OCI-LY1 (cell line): ENCODE measurements around the gene USP24.

Experiments used
- H2AFZ ChIP-seq: fragments of 200-600 bp; sonication (generic), shearing (Covaris generic); 2 replicates; pipeline ENCODE4 v1.6.0; 2014; ENCODE audit warnings: antibody characterized with exemption, mild to moderate bottlenecking, low read length
- H3F3A ChIP-seq: fragments of 200-600 bp; sonication (generic), shearing (Covaris generic); 2 replicates; pipeline ENCODE4 v1.6.0; 2014; ENCODE audit warnings: mild to moderate bottlenecking, antibody characterized with exemption, low read length, moderate library complexity; ENCODE audit not compliant: insufficient read depth
- H3K27ac ChIP-seq: fragments of 200-600 bp; sonication (generic); 2 replicates; pipeline ENCODE4 v1.5.1; 2014; ENCODE audit warnings: low read length, mixed run types, mild to moderate bottlenecking, low read depth; ENCODE audit not compliant: poor library complexity, severe bottlenecking
- H3K27me3 ChIP-seq: fragments of 200-600 bp; sonication (generic); 2 replicates; pipeline ENCODE4 v1.6.0; 2014; ENCODE audit warnings: antibody characterized with exemption, mild to moderate bottlenecking, low read length, moderate library complexity; ENCODE audit not compliant: insufficient read depth
- H3K36me3 ChIP-seq: fragments of 200-600 bp; sonication (generic); 2 replicates; pipeline ENCODE4 v1.6.1; 2014; ENCODE audit warnings: mild to moderate bottlenecking, antibody characterized with exemption, low read length, moderate library complexity, mixed read lengths; ENCODE audit not compliant: insufficient read depth
- H3K4me1 ChIP-seq: fragments of 200-600 bp; sonication (generic); 2 replicates; pipeline ENCODE4 v1.5.1; 2014; ENCODE audit warnings: mild to moderate bottlenecking, low read length, moderate library complexity; ENCODE audit not compliant: insufficient read depth, severe bottlenecking
- H3K4me2 ChIP-seq: fragments of 200-600 bp; sonication (generic), shearing (Covaris generic); 2 replicates; pipeline ENCODE4 v1.6.1; 2014; ENCODE audit warnings: low read length
- H3K4me3 ChIP-seq: fragments of 200-600 bp; sonication (generic); 2 replicates; pipeline ENCODE4 v1.5.1; 2014; ENCODE audit warnings: low read length, low read depth, mild to moderate bottlenecking, mixed read lengths; ENCODE audit not compliant: poor library complexity, severe bottlenecking
- H3K79me2 ChIP-seq: fragments of 200-600 bp; shearing (Covaris generic); 2 replicates; pipeline ENCODE4 v1.6.1; 2016; ENCODE audit warnings: mixed run types, low read length, mixed read lengths; ENCODE audit not compliant: insufficient read depth
- H3K9ac ChIP-seq: fragments of 200-600 bp; sonication (generic), shearing (Covaris generic); 2 replicates; pipeline ENCODE4 v1.6.1; 2014; ENCODE audit warnings: mild to moderate bottlenecking, low read length, mixed read lengths
- H3K9me2 ChIP-seq: fragments of 200-600 bp; sonication (generic), shearing (Covaris generic); 2 replicates; pipeline ENCODE4 v1.6.1; 2014; ENCODE audit warnings: low read depth, mild to moderate bottlenecking, low read length, mixed read lengths
- H3K9me3 ChIP-seq: fragments of 200-600 bp; shearing (Covaris generic); 2 replicates; pipeline ENCODE4 v1.6.1; 2014; ENCODE audit warnings: low read length, mixed read lengths
- H4K20me1 ChIP-seq: fragments of 200-600 bp; sonication (generic), shearing (Covaris generic); 2 replicates; pipeline ENCODE4 v1.6.0; 2016; ENCODE audit warnings: mild to moderate bottlenecking, low read length; ENCODE audit not compliant: insufficient read depth
- CTCF ChIP-seq: fragments of 200-600 bp; sonication (generic), shearing (Covaris generic); IDR thresholded peaks from 2 replicates; pipeline ENCODE4 v1.5.1; 2017; ENCODE audit warnings: mild to moderate bottlenecking, antibody characterized with exemption, low read length, moderate library complexity, mixed read lengths
- EZH2 ChIP-seq: fragments of 200-600 bp; sonication (generic), shearing (Covaris generic); IDR thresholded peaks from 2 replicates; pipeline ENCODE4 v1.8.0; 2017; ENCODE audit warnings: borderline replicate concordance, mixed run types, mild to moderate bottlenecking, antibody characterized with exemption, low read length, moderate library complexity, mixed read lengths

The USP24 gene

GRCh38 chr1:55065648-55066047 is 149.5 kb downstream of the USP24 start:
- H2AFZ ChIP-seq = no peak overlapping the region
- no peaks in the 10 kb centered on the region for H4K20me1 ChIP-seq
- no peaks in the 10 kb centered on the region for H3K9me3 ChIP-seq
- no peaks in the 10 kb centered on the region for H3F3A ChIP-seq
- H3K4me2 ChIP-seq = no peak overlapping the region
- no peaks in the 10 kb centered on the region for H3K9me2 ChIP-seq
- H3K27me3 ChIP-seq = no peaks in the 10 kb centered on the region
- no peaks in the 10 kb centered on the region for H3K79me2 ChIP-seq
- H3K36me3 ChIP-seq = peaks cover 37% of the 10 kb centered on the region
- TF ChIP-seq CTCF (no peak), EZH2 (no peak)
- H3K4me1 ChIP-seq = peaks cover 6% of the 10 kb centered on the region
- no peak overlapping the region for H3K4me3 ChIP-seq
- no peak overlapping the region for H3K27ac ChIP-seq
- H3K9ac ChIP-seq = no peak overlapping the region

GRCh38 chr1:55064861-55065263 is 150.3 kb downstream of the USP24 start:
- Histone ChIP-seq H3K27me3 (no peaks in the 10 kb centered on the region), H3K9ac (no peak overlapping the region), H2AFZ (no peak overlapping the region), H3K36me3 (peaks cover 30% of the 10 kb centered on the region), H3K4me1 (peaks cover 6% of the 10 kb centered on the region), H3K9me3 (no peaks in the 10 kb centered on the region), H4K20me1 (no peaks in the 10 kb centered on the region), H3K4me3 (no peak overlapping the region), H3F3A (no peaks in the 10 kb centered on the region), H3K9me2 (no peaks in the 10 kb centered on the region), H3K79me2 (no peaks in the 10 kb centered on the region), H3K27ac (no peak overlapping the region), H3K4me2 (no peak overlapping the region)
- TF ChIP-seq EZH2 = no peak
- TF ChIP-seq CTCF = no peak

DNA sequence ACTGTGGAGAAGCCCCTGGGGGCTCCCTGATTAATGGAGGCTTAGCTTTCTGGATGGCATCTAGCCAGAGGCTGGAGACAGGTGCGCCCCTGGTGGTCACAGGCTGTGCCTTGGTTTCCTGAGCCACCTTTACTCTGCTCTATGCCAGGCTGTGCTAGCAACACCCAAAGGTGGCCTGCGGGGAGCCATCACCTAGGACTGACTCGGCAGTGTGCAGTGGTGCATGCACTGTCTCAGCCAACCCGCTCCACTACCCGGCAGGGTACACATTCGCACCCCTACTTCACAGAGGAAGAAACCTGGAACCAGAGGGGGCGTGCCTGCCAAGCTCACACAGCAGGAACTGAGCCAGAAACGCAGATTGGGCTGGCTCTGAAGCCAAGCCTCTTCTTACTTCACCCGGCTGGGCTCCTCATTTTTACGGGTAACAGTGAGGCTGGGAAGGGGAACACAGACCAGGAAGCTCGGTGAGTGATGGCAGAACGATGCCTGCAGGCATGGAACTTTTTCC is 151.0 kb downstream of the USP24 start:
- no peaks in the 10 kb centered on the region for H3K9me2 ChIP-seq
- H3K36me3 ChIP-seq = peaks cover 26% of the 10 kb centered on the region
- peak overlapping the region; percentile 29; the same call in 1 of the 2 replicates for H3K4me2 ChIP-seq
- no peaks in the 10 kb centered on the region for H3K79me2 ChIP-seq
- H3K9ac ChIP-seq = no peak overlapping the region
- H3F3A ChIP-seq = no peaks in the 10 kb centered on the region
- H3K9me3 ChIP-seq = no peaks in the 10 kb centered on the region
- no peak overlapping the region for H2AFZ ChIP-seq
- H3K27ac ChIP-seq = no peak overlapping the region
- H4K20me1 ChIP-seq = no peaks in the 10 kb centered on the region
- no peak overlapping the region for H3K4me3 ChIP-seq
- H3K4me1 ChIP-seq = peaks cover 6% of the 10 kb centered on the region
- TF ChIP-seq EZH2 = no peak
- TF ChIP-seq CTCF = peak; percentile 59
- no peaks in the 10 kb centered on the region for H3K27me3 ChIP-seq
